Activated naive CD4-positive, alpha-beta T cell treated with Interleukin-2 at 50 U/mL for 16 hours (primary cell): ENCODE measurements around the gene PLCD1.
A peak's percentile ranks its signal among the peaks of the same experiment; 100 is the strongest.
"Not testable (repeated sequence)": the region's sequence is repeated elsewhere in the genome, so short reads cannot be mapped to it uniquely, and the experiment has no call there.

Source experiments
- DNase-seq: peaks from one replicate; pipeline ENCODE4 v3.0.0-alpha.2; 2020

Gene PLCD1

GRCh38 chr3:38036286-38036685 lies 6.8 kb upstream of the PLCD1 start:
- DNase-seq, result no peak

GRCh38 chr3:38034335-38034734 lies 4.9 kb upstream of the PLCD1 start:
- not testable (repeated sequence) for DNase-seq

- DNase-seq, result not testable (repeated sequence)
Measured at GRCh38 chr3:38033586-38033985, 4.1 kb upstream of the PLCD1 start.

- DNase-seq, result no peak
Measured at GRCh38 chr3:38032328-38032865, 3.0 kb upstream of the PLCD1 start.

- peak; percentile 63 for DNase-seq
Measured at GRCh38 chr3:38031022-38031994, 1.9 kb upstream of the PLCD1 start.

GRCh38 chr3:38030126-38031021 lies 932 bp upstream of the PLCD1 start:
- no peak for DNase-seq

GRCh38 chr3:38028621-38029361 lies 651 bp downstream of the PLCD1 start:
- DNase-seq, result no peak

- no peak for DNase-seq
Measured at GRCh38 chr3:38027466-38028465, 1.7 kb downstream of the PLCD1 start.

- DNase-seq, result no peak
Measured at GRCh38 chr3:38026856-38027255, 2.6 kb downstream of the PLCD1 start.

GRCh38 chr3:38022896-38023709 lies 6.3 kb downstream of the PLCD1 start:
- DNase-seq, result no peak

GRCh38 chr3:38022301-38022700 lies 7.1 kb downstream of the PLCD1 start:
- no peak for DNase-seq

GRCh38 chr3:38021196-38021595 lies 8.2 kb downstream of the PLCD1 start:
- DNase-seq, result no peak

GRCh38 chr3:38020342-38020726 lies 9.1 kb downstream of the PLCD1 start:
- no peak for DNase-seq

GRCh38 chr3:38019658-38020341 lies 9.6 kb downstream of the PLCD1 start:
- DNase-seq, result no peak

GRCh38 chr3:38018296-38019266 lies 10.9 kb downstream of the PLCD1 start:
- no peak for DNase-seq

- DNase-seq, result no peak
Measured at GRCh38 chr3:38017445-38018295, 11.8 kb downstream of the PLCD1 start.

- no peak for DNase-seq
Measured at GRCh38 chr3:38016847-38017444, 12.5 kb downstream of the PLCD1 start.
